HG02763 (cell line): ENCODE data around the gene NRIP3.
"Not testable (repeated sequence)": the region's sequence is repeated elsewhere in the genome, so short reads cannot be mapped to it uniquely, and the experiment has no call there.

ENCODE experiments used
- ATAC-seq: cut with Tn5 transposase; IDR thresholded peaks from one replicate; pipeline ENCODE4 v1.9.1; 2021; ENCODE audit warnings: mild to moderate bottlenecking, moderate library complexity; ENCODE audit not compliant: unreplicated experiment

NRIP3 gene

GRCh38 chr11:8973121-8973520 is 30.7 kb downstream of the NRIP3 start:
- ATAC-seq: no peak

GRCh38 chr11:8971924-8972316 is 31.9 kb downstream of the NRIP3 start:
- no peak for ATAC-seq

- no peak for ATAC-seq
Measured at GRCh38 chr11:8971196-8971923, 32.4 kb downstream of the NRIP3 start.

GRCh38 chr11:8967184-8967583 is 36.6 kb downstream of the NRIP3 start:
- ATAC-seq: no peak

DNA sequence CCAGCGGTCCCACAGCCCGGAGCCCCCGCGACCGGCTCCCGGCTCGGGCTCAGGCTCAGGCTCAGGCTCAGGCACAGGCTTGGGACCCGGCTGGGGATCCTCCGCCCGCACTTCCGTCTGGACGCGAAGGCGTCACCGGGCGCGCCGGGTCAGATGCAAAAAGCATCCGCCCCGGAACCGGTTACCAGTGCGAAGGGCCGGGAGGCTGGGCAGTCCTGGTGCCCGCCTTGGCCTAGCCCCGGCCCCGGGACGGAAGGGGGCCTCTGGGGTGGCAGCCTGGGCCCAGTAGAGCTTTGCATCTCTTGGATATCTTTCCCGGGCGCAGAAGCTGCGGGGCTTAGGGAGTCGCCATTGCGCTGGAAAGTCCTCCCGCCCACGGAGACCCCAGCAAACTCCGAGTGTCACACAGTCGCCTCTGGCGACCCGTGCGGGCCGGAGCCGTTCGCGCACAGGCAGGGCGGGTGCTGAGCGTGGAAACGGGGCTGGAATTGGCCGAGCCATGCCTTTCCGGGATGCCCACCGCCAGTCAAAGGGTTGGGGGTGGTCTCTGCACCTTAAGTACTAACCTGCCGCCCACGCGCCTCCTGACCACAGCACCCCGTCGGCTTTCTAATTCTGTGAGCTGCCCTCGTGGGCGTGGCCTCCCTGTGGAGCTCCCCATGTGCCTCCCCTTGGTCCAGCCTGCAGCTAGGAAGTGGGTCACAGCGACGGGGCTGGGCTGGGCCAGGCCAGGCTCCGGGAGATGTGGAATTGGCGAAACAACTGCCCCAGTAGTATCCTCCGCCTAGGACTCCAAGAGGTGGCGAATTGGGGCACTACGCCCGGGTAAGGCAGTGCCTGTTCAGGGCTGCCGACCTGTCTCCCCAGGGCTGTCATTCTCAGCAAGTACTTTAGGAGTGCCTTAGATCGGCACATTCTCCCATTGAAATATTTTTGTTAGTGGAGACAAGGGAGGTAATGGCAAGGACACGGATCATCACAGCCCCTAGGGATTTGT is 39.2 kb downstream of the NRIP3 start, which contains the start of gene TMEM9B:
Gene TMEM9B, minus strand, starts transcription at position 119 of the 997 bp plus-strand sequence. CDS start 129 bp downstream, outside the sequence.
- ATAC-seq: peak; percentile 85

- ATAC-seq: peak; percentile 62
Measured at GRCh38 chr11:8963569-8964323, 40.1 kb downstream of the NRIP3 start.

- no peak for ATAC-seq
Measured at GRCh38 chr11:8962841-8963240, 41.0 kb downstream of the NRIP3 start.

DNA sequence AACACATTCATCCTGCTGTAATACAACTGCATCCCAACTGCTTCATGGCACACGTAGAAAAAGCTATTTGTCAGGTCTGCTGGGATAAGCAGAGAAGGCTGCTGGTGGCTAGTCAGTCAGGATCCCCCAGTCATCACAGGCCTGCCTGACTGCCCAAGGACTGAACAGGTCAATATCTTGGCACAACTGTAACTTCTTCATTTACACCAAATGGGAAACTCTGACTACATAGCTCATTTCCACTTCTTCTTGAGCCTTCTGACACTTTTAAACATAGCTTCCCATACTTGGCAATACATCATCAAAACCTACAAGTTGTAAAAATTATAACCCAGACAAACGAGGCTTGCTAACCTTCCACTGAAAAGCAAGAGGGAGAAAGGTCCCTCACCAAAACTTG is 42.4 kb downstream of the NRIP3 start:
- ATAC-seq: no peak

DNA sequence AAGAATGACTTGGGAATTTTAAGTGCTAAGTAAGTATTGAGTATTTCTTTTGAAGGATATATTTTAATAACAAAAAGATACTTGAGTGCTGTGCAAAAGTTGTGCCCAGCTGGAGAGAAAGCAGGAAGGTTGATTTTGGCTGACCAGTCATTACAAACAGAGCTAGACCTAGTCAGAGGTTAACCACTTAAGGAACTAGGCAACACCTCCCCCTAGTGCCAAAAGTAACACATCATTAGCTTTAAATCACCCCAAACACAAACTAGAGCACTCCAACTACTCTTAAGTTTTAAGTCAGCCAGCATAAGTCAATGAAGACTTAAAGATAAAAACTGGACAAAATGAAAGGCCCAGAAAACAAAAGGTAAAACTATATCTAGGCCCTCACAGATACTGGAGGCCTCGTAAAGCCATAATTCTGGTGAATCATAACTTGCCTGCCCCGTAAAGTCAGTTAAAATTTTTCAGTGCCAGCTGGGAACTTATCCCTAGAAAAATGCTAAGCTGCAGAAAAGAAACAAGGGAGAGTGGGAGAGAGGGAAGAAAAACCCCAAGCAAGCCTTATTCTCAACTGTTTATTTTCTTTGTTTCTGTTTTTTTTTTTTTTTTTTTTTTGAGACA is 44.1 kb downstream of the NRIP3 start:
- peak; percentile 25 for ATAC-seq

- no peak for ATAC-seq
Measured at GRCh38 chr11:8956860-8957259, 46.9 kb downstream of the NRIP3 start.

- ATAC-seq: no peak
Measured at GRCh38 chr11:8948886-8949285, 54.9 kb downstream of the NRIP3 start.

- no peak for ATAC-seq
Measured at GRCh38 chr11:8947230-8947943, 56.4 kb downstream of the NRIP3 start.

- ATAC-seq: no peak
Measured at GRCh38 chr11:8942518-8943066, 61.2 kb downstream of the NRIP3 start, which contains the start of gene ASCL3. ASCL3 (minus strand) TSS chr11:8943016; CDS start chr11:8938161, 4,855 bp downstream.

GRCh38 chr11:8941341-8942103 is 62.3 kb downstream of the NRIP3 start:
- no peak for ATAC-seq

GRCh38 chr11:8937659-8938058 is 66.1 kb downstream of the NRIP3 start:
- ATAC-seq: no peak

GRCh38 chr11:8937159-8937558 is 66.6 kb downstream of the NRIP3 start:
- no peak for ATAC-seq

DNA sequence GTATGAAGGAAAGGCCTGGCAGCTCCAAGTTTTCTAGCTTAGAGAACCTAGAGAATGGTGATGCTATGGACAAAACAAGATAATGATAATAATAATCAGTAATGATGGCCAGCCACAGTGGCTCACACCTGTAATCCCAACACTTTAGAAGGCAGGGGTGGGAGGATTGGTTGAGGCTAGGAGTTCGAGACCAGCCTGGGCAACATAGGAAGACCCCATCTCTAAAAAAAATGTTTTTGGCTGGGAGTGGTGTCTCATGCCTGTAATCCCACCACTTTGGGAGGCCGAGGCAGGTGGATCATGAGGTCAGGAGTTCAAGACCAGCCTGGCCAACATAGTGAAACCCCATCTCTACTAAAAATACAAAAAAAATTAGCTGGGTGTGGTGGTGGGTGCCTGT is 68.0 kb downstream of the NRIP3 start:
- ATAC-seq: not testable (repeated sequence)

GRCh38 chr11:8934742-8935488 is 68.9 kb downstream of the NRIP3 start:
- ATAC-seq: no peak
